Measurements from ENCODE around the gene GBA2.

GBA2 gene

GRCh38 chr9:35748858-35749514 is at the start of gene GBA2, which contains the start of gene RGP1:
Gene GBA2 (minus strand): TSS chr9:35749228. CDS start chr9:35748704, 524 bp downstream.
Gene RGP1 (plus strand): TSS chr9:35749287. CDS start chr9:35749756, 469 bp downstream.
- peak within 1 kb of the TSS; percentile 79 for H3K4me3 ChIP-seq (ENCODE audit: low read depth, low read length)
- TF ChIP-seq CTCF (IDR thresholded peaks at IDR 0.05; ENCODE audit: control insufficient read depth, extremely low read depth, insufficient read depth), result no peak
- no peak for DNase-seq (ENCODE audit: low read depth)

GRCh38 chr9:35797311-35798109 is 48.5 kb upstream of the GBA2 start:
- no peak for DNase-seq (ENCODE audit: low read depth)
- TF ChIP-seq CTCF (IDR thresholded peaks at IDR 0.05; ENCODE audit: control insufficient read depth, extremely low read depth, insufficient read depth), result no peak
- no peak overlapping the region for H3K4me3 ChIP-seq (ENCODE audit: low read depth, low read length)

GRCh38 chr9:35795695-35796094 is 46.7 kb upstream of the GBA2 start:
- no peak overlapping the region for H3K4me3 ChIP-seq (ENCODE audit: low read depth, low read length)
- DNase-seq (ENCODE audit: low read depth), result no peak
- no peak for TF ChIP-seq CTCF (IDR thresholded peaks at IDR 0.05; ENCODE audit: control insufficient read depth, extremely low read depth, insufficient read depth)

GRCh38 chr9:35793461-35793860 is 44.4 kb upstream of the GBA2 start:
- no peak for DNase-seq (ENCODE audit: low read depth)
- TF ChIP-seq CTCF (IDR thresholded peaks at IDR 0.05; ENCODE audit: control insufficient read depth, extremely low read depth, insufficient read depth), result no peak
- H3K4me3 ChIP-seq (ENCODE audit: low read depth, low read length), result no peak overlapping the region

- H3K4me3 ChIP-seq (ENCODE audit: low read depth, low read length), result no peak overlapping the region
- no peak for DNase-seq (ENCODE audit: low read depth)
- no peak for TF ChIP-seq CTCF (IDR thresholded peaks at IDR 0.05; ENCODE audit: control insufficient read depth, extremely low read depth, insufficient read depth)
These were observed 43.8 kb upstream of the GBA2 start for GRCh38 chr9:35792826-35793225.

DNA sequence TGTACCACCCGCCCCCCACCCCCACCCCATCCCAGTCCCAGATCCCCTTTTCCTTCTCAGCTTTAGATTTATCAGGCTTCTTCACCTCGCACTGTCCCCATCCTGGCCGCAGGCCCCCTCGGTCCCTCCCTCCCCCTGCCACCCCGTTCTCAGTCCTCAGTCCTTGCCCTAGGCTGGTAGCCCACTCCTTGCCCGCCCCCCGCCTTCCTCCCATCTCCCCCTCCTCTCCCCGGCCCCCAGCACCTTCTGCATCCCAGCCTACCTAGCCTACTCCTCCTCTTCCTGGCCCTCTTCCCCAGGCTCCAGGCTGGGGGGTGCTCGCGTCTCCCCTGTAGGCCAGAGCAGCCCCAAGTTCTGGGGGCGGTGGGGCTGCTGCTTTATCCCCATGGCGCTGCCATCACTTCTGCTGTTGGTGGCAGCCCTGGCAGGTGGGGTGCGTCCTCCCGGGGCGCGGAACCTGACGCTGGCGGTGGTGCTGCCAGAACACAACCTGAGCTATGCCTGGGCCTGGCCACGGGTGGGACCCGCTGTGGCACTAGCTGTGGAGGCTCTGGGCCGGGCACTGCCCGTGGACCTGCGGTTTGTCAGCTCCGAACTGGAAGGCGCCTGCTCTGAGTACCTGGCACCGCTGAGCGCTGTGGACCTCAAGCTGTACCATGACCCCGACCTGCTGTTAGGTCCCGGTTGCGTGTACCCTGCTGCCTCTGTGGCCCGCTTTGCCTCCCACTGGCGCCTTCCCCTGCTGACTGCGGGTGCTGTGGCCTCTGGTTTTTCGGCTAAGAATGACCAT is 43.2 kb upstream of the GBA2 start:
- DNase-seq (ENCODE audit: low read depth), result no peak
- no peak overlapping the region for H3K4me3 ChIP-seq (ENCODE audit: low read depth, low read length)
- no peak for TF ChIP-seq CTCF (IDR thresholded peaks at IDR 0.05; ENCODE audit: control insufficient read depth, extremely low read depth, insufficient read depth)

Measured in LNCaP clone FGC (cell line).